GM21723 (cell line): ENCODE data around the gene BTNL3.
"Not testable (repeated sequence)": the region's sequence is repeated elsewhere in the genome, so short reads cannot be mapped to it uniquely, and the experiment has no call there.

Experiments
- ATAC-seq: cut with Tn5 transposase; IDR thresholded peaks from one replicate; pipeline ENCODE4 v1.9.1; 2021; ENCODE audit warnings: mild to moderate bottlenecking, moderate library complexity; ENCODE audit not compliant: unreplicated experiment

Gene BTNL3, protein sequence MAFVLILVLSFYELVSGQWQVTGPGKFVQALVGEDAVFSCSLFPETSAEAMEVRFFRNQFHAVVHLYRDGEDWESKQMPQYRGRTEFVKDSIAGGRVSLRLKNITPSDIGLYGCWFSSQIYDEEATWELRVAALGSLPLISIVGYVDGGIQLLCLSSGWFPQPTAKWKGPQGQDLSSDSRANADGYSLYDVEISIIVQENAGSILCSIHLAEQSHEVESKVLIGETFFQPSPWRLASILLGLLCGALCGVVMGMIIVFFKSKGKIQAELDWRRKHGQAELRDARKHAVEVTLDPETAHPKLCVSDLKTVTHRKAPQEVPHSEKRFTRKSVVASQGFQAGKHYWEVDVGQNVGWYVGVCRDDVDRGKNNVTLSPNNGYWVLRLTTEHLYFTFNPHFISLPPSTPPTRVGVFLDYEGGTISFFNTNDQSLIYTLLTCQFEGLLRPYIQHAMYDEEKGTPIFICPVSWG

DNA sequence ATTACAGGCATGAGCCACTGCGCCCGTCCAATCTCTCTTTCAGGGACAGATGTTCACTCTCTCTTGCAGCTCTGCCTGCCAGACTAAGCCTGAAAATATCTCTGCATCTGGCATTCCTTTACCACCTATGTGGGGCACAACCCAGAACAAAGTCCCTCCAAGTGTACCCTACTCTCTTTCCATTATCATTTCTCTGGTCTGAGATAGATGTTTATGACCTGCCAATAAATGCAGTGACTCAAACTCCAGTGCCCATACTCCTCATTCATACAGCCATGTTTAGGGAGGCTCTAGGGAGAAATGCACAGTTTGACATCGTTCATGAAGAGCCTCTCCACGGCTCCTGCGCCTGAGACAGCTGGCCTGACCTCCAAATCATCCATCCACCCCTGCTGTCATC, at the start of gene BTNL3:
Gene BTNL3, plus strand, starts transcription at position 255 of the 400 bp plus-strand sequence. CDS start 183 bp downstream, outside the sequence.
- no peak for ATAC-seq

DNA sequence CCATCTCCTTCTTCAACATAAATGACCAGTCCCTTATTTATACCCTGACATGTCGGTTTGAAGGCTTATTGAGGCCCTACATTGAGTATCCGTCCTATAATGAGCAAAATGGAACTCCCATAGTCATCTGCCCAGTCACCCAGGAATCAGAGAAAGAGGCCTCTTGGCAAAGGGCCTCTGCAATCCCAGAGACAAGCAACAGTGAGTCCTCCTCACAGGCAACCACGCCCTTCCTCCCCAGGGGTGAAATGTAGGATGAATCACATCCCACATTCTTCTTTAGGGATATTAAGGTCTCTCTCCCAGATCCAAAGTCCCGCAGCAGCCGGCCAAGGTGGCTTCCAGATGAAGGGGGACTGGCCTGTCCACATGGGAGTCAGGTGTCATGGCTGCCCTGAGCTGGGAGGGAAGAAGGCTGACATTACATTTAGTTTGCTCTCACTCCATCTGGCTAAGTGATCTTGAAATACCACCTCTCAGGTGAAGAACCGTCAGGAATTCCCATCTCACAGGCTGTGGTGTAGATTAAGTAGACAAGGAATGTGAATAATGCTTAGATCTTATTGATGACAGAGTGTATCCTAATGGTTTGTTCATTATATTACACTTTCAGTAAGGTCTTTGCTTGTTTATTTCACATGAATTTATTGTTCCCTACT, 38.2 kb upstream of the BTNL3 start:
- no peak for ATAC-seq

DNA sequence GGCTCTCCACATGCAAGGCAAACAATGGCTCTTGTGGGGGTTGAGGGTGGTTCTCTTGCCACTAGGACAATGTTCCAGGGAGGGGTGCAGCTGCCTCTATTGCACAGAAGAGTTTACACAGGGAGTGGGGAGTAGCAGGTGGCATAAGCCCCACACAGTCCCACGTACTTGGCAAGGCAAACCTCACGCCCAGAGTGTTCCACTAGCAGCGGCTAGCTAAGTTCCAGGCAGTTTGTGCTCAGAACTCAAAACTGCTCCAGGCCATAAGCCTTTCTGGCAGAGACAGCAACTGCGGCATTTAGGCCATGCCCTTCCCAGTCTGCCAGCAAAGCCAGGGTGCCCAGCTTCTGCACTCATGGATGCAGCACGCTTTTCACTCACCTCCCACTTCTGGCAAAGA, 29.0 kb upstream of the BTNL3 start:
- ATAC-seq: no peak

DNA sequence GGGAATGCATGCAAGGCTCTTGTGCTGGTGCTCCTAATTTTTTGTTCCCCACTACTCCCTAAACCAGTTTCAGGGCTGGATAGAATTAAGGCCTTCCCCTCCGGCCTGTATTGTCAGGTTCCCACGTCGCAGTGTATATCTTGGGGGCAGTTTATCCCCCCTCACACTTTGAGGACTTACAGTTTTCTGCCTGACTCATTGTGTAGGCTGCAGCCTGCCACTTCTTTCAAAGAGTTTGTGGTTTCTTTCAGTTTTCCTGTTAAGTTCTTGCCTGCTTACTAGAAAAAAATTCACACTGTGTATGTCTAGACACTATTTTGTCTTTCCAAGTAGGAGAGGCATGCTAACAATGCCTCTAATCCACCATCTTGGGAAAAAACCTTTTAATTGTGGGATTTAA, 28.4 kb upstream of the BTNL3 start:
- no peak for ATAC-seq

DNA sequence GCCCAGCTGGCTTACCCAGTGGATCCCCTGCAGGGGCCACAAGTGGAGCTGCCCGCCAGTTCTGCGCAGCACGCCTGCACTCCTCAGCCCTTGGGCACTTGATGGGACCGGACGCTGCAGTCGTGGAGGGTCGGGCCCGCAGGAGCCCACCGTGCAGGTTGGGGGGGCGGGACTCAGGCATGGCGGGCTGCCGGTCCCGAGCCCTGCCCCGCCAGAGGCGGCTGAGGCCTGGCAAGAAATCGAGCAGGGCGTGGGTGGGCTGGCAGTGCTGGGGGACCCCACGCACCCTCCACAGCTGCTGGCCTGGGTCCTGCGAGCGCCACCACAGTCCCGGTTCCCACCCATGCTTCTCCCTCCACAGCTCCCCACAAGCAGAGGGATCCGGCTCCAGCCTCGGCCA, 19.2 kb upstream of the BTNL3 start:
- ATAC-seq: no peak

DNA sequence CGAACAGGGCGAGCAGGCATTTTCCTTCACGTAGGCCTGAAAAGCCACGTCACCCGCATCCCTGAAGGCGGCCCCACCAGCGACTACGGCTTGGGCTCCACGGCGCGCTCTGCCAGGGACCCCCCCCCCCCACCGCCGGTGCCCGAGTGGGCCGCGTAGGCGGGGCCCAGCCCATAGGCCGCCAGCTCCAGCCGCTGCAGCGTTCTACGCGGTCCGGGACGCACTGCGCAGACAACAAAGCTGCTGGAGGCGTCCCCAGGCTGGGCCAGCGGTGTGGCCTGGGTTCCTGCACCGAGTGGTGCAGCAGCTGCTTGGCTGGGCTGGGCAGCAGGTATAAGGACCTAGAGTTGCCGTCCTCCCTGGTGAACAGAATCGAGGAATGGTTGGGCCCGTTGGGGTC, 18.3 kb upstream of the BTNL3 start:
- no peak for ATAC-seq

DNA sequence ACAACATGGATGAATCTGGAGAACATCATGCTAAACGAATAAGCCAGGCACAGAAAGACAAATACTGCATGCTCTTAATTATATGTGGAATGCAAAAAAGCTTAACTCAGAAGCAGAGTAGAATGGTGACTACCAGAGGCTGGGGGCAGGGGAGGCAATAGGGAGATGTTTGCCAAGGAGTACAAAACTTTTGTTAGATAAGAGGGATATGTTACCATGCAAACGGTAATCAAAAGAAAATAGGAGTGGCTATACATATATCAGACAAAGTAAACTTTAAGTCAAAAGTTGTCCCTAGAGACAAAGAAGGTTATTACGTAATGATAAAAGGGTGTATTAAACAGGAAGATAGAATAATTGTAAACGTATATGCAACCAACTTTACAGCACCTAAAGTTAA, 17.8 kb upstream of the BTNL3 start:
- ATAC-seq: no peak

DNA sequence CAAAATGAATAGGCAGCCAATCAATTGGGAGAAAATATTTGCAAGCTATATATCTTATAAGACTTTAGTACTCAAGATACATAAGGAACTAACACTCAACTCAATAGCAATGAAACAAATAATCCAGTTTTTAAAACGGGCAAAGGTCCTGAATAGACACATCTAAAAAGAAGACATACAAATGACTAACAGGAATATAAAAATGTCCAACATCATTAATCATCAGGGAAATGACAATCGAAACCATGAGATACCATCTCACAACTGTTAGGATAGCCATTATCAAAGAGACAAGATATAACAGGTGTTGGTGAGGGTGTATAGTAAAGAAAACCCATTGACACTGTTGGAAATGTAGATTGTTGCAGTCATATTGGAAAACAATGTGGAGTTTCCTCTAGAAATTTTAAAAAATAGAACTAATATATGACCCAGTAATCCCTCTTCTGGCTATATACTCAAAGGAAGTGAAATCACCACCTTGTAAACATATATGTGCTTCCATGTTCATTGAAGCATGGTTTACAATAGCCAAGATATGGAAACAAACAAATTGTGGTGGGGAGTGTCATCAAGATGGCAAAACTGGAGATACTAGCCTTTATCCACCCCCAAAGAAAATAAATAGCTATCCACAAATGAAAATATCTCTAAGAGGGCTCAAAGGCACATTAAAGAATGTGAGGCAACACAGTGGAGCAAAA, 13.9 kb upstream of the BTNL3 start:
- ATAC-seq: peak; percentile 26

DNA sequence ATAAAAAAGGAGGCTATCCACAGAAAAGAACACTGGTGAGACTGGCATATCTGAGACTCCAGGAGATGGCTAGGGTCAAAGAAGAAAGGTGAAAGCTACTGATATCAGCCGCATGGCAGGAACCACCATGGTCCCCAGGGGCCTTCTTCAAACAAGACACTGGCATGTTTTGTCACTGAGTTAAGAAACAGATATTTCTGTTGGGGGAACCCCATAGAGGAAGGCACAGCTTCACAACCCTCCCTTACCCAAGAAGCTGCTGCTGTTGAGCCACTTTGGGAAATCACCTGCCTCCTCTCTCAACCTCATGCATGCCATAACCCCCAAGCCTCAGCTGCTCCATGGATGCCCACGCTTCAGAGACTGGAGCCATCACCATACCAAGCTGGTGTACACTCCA, 13.3 kb upstream of the BTNL3 start:
- peak; percentile 92 for ATAC-seq

DNA sequence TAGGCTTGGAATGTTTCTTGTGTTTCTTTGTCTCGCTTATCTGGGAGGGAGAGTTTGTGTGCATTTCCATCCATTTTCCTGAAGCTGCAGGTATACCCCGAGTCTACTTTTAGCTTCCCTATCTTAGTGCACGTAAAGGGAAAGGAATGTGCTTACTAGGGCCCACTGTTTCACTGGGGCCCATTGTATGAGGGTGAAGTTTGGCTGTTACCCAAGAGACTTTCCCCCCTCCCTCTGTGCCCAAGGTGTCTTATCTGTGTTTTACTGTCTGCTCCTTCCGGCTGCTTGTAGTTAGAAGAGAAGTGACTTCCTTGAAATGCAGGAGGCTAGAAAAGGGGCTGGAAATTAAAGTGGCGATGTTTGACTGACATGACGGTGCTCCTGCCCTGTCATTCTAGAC, 12.1 kb upstream of the BTNL3 start:
- ATAC-seq: no peak

DNA sequence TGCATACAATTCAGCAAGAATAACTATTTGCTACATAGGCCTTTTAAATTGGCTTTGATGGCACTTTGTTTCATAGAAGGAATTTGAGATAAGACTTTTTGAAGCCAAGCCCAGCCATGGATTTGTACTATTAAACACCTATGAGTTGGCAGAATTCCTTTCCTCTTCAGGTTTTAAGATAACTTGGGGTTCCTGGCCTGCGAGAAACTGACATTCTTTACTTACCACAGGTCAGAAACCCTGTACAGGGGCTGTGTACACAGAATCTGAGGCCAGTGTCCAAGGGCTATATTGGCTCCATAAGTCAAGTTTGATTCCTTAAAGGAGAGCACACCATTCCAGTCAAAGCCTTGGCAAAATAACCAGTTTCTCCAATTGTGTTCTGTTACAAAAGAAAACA, 10.8 kb upstream of the BTNL3 start:
- no peak for ATAC-seq

DNA sequence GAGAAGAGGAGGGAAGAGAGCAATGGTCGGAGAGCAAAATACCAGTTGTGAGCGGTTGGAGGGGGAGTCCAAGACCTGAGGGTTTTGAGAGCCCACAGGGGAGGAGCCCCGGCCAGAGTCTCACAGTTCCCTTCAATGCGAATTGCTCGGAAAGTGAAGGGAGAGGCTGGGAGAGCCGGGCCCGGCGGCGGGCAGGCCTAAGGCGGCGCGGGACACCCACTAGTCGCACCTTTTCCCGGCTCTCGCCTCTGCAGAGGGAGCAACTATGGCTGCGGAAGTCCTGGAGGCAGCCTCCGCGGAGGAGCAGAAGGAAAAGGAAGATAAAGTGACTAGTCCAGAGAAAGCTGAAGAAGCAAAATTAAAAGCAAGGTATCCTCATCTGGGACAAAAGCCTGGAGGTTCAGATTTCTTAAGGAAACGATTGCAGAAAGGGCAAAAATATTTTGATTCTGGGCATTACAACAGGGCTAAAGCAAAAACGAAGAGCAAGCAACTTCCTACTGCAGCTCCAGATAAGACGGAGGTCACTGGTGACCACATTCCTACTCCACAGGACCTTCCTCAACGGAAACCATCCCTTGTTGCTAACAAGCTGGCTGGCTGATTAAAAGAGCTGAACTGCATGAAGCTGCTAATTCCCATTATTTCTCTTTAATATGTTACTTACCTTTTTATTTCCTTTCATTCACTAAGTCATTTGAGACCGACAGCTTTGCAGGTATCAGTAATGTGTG, 6.5 kb upstream of the BTNL3 start:
- no peak for ATAC-seq

DNA sequence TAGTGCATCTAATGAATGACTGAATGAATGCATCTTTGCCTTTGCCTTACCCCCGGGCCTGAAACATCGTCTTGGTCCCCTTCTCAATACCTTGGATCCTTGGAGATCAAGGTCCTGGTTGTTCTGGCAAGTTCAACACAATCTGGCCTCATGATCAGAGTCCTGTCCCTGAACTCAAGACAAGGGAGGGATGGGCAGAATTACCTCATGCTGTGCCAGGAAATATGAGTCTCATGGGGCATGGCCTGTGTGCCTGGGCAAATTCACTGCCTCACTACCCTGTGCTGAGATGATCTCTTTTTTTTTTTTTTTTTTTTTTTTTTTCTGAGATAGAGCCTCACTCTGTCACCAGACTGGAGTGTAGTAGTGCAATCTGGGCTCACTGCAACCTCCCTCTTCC, 630 bp upstream of the BTNL3 start:
- no peak for ATAC-seq

DNA sequence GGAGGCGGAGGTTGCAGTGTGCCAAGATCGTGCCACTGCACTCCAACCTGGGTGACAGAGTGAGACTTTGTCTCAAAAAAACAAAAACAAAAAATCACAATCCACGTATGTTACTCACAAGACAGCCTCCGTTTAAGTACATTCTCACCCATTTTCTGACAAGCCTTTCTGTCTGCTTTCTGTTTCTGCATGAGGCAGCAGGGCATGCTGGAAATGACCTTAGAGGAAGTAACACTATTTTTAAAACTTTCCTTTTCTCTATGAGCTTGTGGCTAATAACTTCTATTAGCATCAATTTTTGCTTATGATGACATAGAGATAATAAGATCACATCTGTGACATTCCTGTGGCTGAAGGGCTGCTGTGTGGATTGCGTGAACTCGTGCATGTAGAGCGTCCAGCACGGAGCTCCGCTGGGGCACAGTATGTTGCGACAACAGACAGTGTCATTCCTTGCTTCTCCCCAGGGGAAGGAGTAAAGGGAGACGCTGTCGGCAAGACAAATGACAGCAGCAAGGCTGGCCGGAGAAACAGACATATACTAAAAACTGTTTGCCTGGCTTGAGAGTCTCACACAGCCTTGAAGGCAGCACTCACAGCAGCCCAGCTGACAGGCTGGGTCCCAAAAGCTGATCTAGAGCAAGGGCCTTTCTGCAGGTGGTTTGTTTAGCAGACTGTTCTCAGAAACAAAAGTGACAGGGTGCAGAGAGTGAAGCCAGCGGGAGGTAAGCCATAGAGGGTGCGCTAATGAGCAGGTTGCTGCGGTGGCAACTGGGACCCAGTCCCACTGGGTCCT, 1.6 kb downstream of the BTNL3 start:
- ATAC-seq: no peak

DNA sequence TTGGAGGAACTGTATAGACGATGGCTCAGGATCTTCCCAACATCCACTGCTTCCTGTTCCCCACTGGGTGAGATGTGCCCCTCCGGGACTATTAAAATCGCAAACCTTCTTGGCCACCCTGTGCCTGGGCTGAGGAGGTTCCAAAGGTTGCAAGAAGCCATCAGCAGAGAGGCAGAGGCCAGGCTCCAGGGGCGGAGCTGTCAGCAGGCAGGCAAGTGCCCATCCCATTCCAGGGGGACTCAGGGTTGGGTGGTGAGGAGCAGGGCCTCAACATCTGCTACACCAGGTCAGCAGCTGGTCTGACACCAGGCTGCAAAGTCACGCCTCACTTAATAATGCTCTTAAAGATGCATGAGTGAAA, 2.2 kb downstream of the BTNL3 start:
- no peak for ATAC-seq

DNA sequence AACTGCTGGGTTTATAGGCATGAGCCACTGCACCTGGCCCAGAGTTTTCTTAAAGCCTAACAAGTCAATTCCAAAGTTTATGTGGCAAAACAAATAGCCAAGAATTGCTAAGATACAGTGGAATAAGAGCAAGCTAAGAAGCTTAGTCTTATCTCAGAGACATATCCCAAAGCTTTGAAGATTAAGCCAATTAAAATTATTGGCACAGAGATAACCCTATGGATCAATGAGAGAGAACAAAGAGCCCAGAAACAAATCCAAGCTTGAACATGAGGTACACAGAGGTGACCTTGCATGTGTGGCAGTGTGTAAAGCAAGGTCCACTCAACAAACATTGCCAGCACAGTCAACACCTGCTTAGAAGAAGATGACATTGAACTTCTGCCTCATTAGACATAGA, 13.3 kb downstream of the BTNL3 start:
- ATAC-seq: no peak

DNA sequence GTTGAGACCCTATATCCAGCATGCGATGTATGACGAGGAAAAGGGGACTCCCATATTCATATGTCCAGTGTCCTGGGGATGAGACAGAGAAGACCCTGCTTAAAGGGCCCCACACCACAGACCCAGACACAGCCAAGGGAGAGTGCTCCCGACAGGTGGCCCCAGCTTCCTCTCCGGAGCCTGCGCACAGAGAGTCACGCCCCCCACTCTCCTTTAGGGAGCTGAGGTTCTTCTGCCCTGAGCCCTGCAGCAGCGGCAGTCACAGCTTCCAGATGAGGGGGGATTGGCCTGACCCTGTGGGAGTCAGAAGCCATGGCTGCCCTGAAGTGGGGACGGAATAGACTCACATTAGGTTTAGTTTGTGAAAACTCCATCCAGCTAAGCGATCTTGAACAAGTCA, 17.1 kb downstream of the BTNL3 start:
- no peak for ATAC-seq

DNA sequence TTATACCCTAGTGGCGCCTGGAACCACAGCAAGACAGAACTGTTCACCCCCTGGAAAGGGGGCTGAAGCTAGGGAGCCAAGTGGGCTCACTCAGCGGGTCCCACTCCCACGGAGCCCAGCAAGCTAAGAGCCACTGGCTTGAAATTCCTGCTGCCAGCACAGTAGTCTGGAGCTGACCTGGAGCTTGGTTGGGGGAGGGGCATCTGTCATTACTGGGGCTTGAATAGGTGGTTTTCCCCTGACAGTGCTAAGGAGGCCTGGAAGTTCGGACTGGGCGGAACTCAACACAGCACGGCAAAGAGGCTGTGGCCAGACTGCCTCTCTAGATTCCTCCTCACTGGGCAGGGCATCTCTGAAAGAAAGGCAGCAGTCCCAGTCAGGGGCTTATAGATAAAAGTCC, 19.5 kb downstream of the BTNL3 start:
- ATAC-seq: no peak

DNA sequence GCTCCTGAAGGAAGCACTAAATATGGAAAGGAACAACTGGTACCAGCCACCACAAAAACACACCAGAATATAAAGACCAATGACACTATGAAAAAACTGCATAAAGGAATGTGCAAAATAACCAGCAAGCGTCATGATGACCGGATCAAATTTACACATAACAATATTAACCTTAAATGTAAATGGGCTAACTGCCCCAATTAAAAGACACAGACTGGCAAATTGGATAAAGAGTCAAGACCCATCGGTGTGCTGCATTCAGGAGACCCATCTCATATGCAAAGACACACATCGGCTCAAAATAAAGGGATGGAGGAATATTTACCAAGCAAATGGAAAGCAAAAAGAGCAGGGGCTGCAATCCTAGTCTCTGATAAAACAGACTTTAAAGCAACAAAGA, 21.4 kb downstream of the BTNL3 start:
- ATAC-seq: not testable (repeated sequence)

DNA sequence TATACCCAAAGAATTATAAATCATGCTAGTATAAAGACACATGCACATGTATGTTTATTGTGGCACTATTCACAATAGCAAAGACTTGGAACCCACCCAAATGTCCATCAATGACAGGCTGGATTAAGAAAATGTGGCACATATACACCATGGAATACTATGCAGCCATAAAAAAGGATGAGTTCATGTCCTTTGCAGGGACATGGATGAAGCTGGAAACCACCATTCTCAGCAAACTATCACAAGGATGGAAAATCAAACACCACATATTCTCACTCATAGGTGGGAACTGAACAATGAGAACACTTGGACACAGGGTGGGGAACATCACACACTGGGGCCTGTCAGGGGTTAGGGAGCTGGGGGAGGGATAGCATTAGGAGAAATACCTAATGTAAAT, 26.0 kb downstream of the BTNL3 start:
- not testable (repeated sequence) for ATAC-seq
